ENCODE data around the gene BCAS3.

BCAS3 gene

DNA sequence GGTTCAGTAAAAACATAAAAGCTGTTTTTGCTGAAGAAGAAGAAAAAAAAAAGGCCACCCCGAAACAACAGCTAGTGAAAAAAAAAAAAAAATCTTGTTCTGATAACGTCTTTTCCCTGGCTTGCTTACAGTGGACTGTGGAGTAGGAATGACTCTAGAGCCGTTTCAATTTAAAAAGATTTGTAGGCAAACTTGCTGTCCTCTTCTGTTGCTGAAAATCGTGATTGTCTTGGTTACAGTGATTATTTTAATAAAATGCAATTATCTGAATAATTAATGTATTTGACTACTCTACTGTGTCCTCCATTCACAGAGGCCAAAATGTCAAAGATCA, 531.4 kb downstream of the BCAS3 start:
- DNase-seq: no peak

DNA sequence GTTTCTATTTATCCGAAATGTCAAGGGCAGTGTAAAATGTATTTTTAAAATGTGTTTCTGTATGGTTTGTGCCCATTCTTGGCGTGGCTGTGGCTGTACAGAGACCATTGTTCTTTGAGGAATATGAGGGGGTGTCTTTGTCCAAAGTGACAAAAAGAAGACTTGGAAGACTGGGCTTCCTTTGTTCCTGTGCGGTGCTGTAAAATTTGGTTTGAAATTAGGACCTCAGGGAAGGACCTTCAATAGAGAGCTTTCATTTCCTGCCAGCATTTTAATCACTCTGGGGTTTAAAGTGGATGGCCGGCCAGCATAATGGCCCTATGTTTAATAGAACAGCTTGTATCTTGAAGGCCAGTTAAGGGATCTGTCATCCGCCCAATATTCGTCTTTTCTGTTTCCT, 531.9 kb downstream of the BCAS3 start:
- no peak for DNase-seq

DNA sequence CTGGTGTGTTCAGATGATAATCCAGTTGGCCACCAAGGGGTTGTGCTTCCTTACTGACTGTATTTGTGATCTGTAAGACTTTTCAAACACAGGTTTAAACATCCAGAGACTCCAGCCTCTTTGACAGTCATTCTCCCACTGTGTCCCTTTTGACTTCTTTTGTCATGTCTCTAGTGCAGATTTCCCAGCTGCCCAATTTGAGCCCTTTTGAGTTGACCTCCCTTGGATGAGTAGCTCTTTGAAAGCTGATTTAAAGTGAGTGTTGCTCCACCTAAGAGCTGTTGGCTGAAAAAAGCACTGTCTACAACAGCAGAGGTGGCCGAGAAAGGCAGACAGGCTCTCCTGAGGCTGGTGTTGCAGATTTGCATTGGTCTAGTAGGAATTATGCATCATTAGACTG, 533.6 kb downstream of the BCAS3 start:
- no peak for DNase-seq

DNA sequence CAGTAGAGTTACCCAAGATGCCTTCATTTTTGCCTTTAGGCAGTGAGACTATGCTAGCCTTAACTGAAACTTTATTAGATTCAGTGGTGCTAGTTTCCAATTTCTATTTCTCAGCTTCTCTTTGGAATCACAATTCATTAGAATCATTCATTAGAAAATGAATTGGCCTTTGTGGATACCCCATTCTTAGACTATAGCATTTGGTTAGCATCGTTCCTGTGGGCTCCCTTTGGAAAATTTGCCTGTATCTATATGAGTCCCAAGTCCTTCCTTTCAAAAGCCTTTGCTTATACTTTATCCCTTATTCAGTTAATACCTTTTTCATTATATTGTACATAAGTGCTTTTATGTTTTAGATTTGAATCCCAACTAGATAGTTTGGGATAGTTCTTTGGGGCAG, 535.0 kb downstream of the BCAS3 start:
- no peak for DNase-seq

DNA sequence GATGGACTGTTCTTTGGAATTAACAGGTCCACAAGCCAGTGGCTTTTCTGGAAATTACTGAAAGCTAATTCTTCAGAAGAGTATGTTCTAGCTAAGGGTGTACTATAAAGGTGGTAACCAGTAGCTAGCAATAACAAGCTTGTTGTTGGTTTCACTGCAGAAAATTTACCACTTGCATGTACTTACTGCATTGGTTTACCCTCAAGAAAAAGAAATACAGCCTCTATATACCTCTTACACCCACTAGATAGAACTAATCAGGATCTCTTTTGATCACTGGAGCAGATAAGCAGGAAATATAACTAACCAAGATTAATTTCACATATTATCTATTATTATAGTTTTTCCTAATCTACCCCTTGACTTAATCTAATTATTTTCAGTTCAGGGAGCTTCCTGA, 537.1 kb downstream of the BCAS3 start:
- no peak for DNase-seq

DNA sequence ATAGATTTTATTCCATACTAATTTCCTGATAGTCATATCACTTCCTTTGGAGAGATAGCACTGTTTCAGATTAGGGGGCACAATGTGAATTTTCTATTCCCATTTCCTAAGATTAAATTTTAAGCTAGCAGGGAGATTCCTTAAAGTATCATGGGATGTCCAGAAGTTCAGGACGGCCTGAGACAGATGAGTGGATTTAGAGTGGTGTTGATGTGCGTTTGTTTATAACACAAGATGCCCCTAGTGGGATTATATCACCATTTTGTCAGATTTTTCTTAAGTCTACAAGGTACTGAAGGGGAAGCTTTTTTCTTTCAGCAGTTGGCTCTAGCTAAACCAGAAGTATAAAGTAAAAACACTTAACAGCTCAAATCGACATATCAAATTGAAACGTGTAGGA, 538.4 kb downstream of the BCAS3 start:
- no peak for DNase-seq

DNA sequence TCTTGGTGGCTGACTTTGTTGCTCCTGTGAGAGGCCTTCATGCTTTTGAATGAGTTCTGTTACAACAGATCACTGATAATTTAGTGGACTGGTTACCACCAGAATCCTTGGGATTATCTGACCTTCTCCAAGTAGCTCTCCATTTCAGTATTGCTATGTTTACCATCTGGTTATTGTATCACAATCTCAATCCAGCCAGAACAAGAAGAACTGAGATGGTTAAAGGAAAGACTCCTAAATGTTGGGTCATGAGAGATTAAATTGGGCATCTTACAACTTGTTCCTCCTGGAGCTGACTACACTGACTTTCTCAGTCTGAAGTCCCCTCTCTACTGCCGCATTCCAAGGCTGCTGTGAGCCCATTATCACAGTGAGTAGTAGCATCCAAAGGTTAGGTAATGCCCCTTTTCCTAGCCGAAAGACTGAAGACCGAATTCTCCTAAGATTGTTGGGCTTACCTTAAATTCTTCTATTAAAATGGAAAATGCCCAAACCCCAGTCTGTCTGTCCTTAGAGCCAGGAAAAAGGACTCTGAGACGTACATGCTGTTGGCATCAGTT, 540.3 kb downstream of the BCAS3 start:
- DNase-seq: no peak

DNA sequence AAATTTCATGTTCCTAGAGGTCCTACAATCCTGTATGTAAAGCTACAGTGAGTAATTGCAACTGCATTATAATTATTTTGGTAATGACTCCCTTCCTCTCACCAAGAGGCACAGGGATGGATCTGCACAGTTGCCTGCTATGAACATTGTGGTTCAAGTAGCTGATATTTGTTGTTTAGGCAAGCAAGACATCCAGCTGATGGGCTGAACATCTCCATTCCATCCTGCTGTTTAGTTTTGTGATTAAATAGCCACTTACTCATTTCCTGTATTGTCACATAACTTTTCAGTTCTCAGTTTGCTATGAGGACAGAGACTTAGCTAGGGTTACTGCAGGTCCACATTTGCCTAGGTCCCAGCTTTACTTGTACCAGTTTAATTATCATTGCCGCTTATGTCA, 540.8 kb downstream of the BCAS3 start:
- DNase-seq: no peak

DNA sequence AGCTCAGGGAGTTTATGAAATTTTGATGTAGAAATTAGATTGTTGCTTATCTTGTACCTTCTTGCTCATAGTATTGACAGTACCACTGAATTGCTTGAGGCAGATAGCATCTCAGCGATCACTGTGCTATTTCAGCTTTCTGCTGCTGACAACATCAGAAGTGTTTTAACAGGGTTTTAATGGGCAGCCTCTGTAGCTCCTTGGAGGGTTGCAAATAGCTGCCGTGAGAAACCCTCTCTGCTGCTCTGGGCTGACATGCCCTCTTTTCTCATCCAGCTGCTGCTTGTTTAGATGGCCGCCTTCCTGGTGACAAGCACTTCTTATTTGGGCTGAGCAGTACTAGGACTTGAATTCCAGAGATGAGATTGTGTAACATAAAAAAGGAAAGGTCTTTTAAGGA, 541.8 kb downstream of the BCAS3 start:
- no peak for DNase-seq

DNA sequence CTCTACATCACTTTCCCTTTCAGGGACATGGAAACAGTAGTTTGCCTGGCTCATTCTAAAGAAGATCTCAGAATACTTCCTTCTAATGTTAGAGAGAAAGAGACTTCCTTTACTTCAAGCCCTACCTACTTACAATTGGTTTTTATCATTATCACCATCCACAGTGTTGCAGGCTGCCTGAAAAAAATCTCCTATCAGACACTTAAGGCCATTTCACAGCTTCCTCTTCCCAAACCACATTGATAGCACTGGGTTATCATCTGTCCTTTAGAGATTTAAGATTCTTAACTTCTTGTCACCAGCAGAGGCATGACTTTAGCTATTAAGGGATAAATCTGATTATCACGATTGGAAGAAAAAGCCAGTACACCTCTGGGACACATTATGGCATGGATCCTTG, 543.5 kb downstream of the BCAS3 start:
- DNase-seq: peak; percentile 26

DNA sequence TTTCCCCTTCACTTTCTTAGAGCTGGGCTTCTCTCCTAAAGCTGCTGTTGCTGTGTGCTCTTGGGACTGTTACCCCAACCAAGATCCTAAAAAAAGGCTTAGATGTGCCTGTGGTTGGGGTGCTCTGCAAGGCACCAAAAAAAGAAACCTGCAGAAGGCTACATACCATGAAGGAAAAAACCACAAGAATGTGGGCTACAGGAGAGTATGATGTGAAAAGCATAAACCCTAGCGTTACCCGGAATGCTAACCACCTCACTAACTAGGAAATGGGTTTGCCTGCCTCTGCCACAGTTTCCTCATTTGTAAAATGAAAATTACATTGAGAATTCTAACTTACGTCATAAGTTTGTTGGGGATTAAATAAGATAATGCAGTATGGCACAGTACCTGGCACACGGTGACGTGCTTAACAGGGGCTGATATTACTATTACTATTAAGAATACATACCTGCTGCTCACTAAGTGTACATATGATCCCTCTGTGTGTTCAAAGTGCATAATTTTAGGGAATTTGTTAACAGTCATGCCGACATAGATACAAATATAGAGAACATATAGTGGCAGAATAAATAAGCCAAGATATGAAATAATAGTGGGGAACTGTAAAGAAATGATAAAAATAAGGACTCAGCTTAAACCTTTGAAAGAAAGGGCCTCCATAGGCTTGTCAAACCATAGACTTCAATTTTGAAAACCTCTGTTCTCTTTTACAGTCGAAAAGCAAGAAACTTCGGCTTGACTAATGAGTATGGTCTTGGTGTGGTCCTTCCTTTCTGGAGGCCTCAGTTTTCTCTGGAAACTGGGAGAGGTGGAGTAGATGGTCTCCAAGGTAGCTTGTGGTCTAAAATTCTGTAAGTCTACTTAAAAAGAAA, 544.2 kb downstream of the BCAS3 start:
- DNase-seq: no peak

DNA sequence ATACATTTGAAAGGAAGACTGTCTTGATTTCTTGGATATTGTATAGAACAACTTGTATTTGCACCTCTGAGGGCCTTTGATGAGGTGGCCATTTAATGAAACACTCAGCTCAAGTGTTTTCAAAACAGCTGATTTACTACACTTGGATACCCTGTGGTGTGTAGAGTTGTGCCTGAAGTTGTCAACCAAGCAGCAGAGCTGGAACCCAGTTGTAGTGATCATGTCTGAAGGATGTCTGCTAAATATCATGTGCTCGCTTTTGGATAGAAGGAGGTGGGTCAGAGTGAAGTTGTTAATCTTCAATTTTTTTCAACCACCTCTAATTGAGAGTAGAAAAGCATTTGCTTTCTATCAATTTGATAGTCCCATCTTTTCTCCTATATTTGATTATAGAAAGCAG, 546.1 kb downstream of the BCAS3 start:
- no peak for DNase-seq

DNA sequence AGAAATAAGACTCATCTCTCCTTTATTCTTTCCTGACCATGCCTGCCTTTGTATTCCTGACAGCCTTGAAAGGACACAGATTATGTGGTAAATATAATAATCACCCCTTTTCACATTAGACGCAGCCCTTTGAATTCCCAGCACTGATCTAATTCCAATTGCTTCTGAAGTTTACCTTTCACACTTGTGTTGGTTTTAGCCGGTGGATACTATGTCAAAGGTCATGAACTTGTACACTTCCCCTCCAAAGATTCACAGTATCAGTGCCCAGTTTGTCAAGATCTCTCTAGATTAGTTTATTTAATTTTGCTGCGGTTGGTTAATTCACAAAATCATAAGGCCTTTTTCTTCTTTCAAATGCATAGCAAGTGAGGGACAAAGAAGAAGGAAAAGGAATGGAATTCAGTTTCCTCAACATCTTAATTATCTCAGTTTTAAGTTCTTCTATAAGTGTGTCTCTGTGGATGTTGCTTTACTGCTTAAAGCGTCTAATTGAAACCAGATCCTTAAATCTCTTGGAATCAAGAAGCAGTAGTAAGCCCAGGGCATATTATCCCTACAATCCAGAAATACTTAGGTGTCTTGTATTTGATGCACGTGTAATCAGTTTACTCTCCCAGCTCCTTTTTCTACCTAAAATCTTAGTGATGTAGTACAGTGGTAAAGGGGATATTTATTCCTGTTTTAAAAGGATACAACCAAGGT, 547.7 kb downstream of the BCAS3 start:
- DNase-seq: no peak

DNA sequence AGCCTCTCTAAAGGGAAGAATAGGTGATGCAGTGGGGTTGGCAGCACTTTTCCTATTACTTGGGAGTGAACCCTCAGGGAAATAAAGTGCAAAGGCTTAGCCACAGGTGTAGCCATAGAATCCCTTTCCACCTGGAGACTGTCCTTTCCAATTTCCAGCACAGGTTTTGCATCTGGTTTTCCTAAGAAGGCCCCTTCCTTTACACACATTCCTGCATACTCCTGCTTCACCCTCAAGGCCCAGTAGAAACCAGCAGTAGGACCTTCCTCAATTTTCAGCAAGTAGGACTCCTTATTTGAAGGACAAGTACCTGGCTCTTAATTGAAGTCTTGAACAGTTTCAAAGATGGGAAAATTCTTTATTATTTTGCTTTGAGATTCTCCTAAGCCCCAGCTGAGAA, 550.2 kb downstream of the BCAS3 start:
- no peak for DNase-seq

DNA sequence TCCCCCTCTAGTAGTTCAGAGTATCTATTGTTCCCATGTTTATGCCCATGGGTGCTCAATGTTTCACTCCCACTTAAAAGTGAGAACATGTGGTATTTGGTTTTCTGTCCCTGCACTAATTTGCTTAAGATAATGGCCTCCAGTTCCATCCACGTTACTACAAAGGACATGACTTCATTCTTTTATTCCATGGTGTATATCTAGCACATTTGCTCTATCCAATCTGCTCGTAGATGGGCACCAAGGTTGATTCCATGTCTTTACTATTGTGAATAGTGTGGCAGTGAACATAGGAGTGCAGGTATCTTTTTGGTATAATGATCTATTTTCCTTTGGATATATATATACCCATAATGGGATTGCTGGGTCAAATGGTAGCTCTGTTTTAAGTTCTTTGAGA, 552.8 kb downstream of the BCAS3 start:
- no peak for DNase-seq

DNA sequence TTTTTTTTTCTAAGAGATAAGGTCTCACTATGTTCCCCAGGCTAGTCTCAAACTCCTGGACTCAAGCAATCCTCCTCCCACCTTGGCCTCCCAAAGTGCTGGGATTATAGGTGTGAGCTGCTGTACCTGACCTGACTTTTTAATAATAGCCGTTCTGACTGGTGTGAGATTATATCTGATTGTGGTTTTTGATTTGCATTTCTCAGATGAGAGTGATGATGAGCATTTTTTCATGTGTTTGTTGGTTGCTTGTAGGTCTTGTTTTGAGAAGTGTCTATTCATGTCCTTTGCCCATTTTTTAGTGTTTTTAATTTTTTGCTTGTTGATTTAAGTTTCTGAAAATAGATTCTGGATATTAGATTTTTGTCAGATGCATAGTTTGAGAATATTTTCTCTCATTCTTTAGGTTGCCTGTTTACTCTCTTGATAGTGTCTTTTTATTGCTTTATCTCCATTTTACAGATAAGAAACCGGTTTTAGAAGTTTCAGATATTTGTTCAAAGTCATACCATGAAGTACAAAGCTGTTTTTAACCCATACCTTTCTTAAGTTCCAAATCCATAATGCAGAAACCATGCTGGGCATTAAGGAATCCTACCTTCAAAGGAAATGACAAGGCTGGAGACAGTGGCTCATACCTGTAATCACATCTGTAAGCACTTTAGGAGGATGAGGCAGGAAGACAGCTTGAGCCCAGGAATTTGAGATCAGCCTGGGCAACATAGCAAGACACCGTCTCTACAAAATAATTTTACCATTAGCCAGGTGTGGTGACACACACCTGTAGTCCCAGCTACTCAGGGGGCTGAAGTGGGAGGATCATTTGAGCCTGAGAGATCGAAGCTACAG, 553.5 kb downstream of the BCAS3 start:
- no peak for DNase-seq

DNA sequence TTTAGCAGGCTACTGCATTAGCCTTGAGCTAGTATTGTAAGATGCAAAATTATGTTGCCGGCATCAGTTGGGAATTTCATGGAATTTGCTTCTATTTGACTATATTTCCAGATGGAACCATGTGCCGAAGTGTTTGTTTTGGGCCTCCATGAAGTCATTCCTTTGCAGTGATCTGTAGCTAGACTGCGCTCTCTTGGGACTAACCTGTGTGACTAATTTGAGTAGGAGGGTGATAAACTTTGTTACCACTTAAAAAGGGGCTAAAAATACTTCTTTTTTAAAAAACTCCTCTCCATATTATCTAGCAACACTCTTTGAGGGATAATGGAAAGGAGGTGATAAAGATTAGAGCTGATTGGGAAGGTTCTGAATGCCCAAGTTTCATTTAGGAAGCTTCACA, 555.2 kb downstream of the BCAS3 start:
- DNase-seq: no peak

DNA sequence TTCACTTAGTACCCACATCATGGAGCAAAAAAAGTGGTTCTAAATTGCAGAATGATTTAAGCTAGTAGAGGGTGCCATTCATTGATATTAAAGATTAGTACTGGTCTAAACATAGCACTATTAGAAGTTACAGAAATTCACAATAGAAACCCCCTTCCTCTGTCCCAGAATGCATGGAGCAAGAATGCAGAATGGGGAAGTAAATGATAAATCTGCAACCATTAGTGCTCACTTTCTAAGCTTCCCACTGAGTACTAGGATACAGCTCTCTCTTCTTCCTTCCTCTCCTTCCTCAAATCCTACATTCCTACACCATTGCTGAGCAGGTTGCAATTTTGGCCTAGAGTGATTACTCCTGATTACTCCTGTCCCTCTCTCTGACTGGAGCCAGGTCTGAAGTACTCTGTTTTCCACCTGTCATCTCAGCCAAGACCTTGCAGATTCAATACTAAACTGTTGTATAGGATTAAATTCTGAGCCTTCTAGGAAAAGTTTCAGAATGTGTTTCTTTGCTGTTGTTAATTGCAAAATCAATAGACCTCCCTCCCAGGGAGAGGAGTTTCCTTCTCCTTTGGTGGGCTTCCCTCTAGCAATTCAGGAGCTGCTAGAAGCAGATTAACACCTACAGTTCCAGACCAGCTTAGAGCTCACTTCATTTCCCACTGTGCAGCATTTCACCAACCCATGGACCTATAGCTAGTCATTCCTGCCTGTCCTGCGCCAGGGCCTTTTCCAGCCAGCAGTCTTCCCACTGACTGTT, 556.5 kb downstream of the BCAS3 start:
- DNase-seq: no peak

DNA sequence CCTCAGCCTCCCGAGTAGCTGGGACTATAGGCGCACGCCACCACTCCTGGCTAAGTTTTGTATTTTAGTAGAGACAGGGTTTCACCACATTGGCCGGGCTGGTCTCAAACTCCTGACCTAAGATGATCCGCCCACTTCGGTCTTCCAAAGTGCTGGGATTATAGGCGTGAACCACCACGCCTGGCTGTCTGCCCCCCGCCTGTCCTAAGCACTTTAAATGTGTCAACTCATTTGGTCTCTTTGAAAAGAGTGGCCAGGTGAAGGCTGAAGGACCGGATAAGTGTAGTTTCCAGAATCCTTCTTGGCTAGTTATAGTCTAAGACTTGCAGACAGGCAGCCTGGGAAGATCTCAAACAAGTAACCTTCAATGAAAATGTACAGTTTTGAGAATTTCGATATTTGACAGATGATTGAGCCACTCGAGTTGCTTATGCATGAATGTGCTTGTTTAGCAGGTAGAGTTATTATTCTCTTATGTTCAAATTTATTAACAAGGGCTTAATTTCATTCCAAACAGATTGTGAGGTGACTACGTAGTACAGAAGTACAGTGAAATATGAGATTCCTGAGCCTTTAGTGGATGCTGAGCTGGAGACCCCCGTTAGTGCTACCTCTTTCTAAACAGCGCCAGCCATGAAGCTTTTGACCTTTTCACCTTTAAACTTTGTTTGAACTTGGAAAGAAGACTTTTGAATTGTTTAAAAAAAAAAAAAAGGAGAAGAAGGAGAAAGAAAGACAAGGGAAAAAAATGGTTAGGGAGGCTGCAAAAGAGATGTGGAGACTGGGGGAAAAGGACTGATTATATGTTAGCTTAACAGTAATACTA, 557.6 kb downstream of the BCAS3 start:
- no peak for DNase-seq

DNA sequence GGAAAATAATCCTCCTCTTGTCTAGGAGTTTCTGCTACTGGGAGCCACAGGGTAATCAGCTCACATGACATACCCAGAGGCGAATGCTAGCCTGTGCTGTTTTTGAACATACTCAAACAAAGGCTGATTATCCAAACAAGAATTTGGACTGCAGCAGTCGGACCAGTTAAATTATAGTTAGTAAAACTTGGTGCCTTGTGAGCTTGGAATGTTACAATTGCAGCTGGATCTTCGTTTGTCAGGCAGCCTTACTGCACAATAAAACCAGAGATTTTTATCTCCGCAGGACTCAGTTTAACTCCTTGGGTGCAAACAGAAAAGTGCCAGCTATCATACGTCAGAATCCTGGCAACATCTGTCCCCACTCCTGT, 558.2 kb downstream of the BCAS3 start:
- DNase-seq: no peak

DNA sequence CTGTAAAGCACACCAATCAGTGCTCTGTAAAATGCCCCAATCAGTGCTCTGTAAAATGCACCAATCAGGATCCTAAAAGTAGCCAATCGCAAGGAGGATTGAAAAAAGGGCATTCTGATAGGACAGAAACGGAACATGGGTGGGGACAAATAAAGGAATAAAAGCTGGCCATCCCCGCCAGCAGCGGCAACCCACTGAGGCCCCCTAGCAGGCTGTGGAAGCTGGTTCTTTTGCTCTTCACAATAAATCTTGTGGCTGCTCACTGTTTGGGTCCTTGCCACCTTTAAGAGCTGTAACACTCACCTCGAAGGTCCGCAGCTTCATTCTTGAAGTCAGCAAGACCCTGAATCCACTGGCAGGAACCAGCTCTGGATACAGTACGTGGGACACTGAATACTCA, 559.6 kb downstream of the BCAS3 start:
- DNase-seq: no peak

DNA sequence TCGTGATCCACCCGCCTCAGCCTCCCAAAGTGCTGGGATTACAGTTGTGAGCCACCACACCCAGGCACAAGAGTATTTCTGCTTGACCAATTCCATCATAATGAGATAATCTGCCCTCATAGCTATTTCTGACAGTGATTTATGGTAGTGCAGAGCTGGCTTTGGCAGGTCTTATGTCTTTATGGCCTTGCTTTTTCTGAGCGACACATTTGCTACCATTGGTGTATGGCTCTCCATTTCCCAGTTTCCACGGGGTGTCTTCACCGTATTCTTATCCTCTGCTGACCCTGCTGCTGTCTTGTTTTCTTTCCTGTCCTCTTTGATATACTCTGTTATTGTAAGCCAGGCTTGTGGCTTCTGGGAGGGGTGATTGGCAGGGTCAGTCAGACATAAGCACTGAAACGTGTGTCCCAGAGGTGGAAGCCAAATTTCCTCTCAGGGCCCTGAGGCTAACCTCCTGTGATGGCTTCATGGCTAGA, 560.8 kb downstream of the BCAS3 start:
- DNase-seq: no peak
